H1 (cell line): ENCODE measurements around the gene ATXN7L3B. TPM values are rescaled to one million over a fixed set of nuclear protein-coding genes. Genes with fewer than 3 reads are reported as not detected.

Source experiments
- CHD7 ChIP-seq: fragments of 300-600 bp; sonication (generic); IDR thresholded peaks from 2 replicates; pipeline ENCODE4 v1.7.1; 2012; ENCODE audit warnings: low read length, moderate library complexity, mild to moderate bottlenecking, inconsistent platforms; ENCODE audit not compliant: insufficient replicate concordance
- polyA plus RNA-seq, 7 experiments: library from polyadenylated mRNA; depleted of rRNA in 3 of 7; stranded (reverse) in 5 of 7; unstranded in 2 of 7; fragments of >200 nt in 5 of 7; fragments of 200-250 nt in 2 of 7; gene quantifications; 1 replicate in 5 of 7; 2 replicates in 1 of 7; 4 replicates in 1 of 7; pipeline versions ENCODE4 v1.2.1 to v1.2.3, GENCODE V29; 2011 to 2013; ENCODE audit warnings: missing spikeins in 2 of 7, mixed read lengths in 2 of 7
- total RNA-seq: library from RNA; stranded (reverse); fragmentation: NEBNext Ultra II Directional; extraction: Animal tissue kit (Norgen Biotek cat#: 25700); gene quantifications from 2 replicates; pipeline ENCODE4 v1.2.1, GENCODE V29; 2021

ATXN7L3B gene
- total and polyA plus RNA-seq, 2 of the 8 experiments (the other 6 are each of a cell fraction or from before 2014, with no cell fraction given) = 23.7 to 39.9 TPM

- no peak for TF ChIP-seq CHD7
Observed at GRCh38 chr12:74581439-74581838, 43.8 kb downstream of the ATXN7L3B start (continued).
